DND-41 (cell line): Measurements from ENCODE around the gene CDKN1C.

Source experiments
- ATAC-seq: fragments of 200-7000 bp; cut with Tn5 transposase; 3 replicates; pipeline ENCODE4 v1.9.1; 2021; ENCODE audit warnings: low read depth; ENCODE audit not compliant: insufficient read depth
- DNase-seq: peaks from one replicate; pipeline ENCODE4 v3.0.0-alpha.2; 2020
- H2AFZ ChIP-seq: 2 replicates; pipeline ENCODE4 v1.6.0; 2012; ENCODE audit warnings: low read depth, low read length
- H3K27ac ChIP-seq: 2 replicates; pipeline ENCODE4 v1.5.1; 2012; ENCODE audit warnings: low read length, inconsistent platforms
- H3K27me3 ChIP-seq: fragments of 200-600 bp; sonication (generic); 2 replicates; pipeline ENCODE4 v1.6.0; 2012; ENCODE audit warnings: low read length, mild to moderate bottlenecking, inconsistent platforms; ENCODE audit not compliant: insufficient read depth, poor library complexity
- H3K36me3 ChIP-seq: 2 replicates; pipeline ENCODE4 v1.5.1; 2012; ENCODE audit warnings: low read length, inconsistent platforms; ENCODE audit not compliant: insufficient read depth
- H3K4me1 ChIP-seq: 2 replicates; pipeline ENCODE4 v1.5.1; 2012; ENCODE audit warnings: mild to moderate bottlenecking, low read length; ENCODE audit not compliant: insufficient read depth
- H3K4me2 ChIP-seq: 2 replicates; pipeline ENCODE4 v1.6.0; 2012; ENCODE audit warnings: mild to moderate bottlenecking, moderate library complexity, low read length, inconsistent platforms; ENCODE audit not compliant: insufficient read depth
- H3K4me3 ChIP-seq, 2 experiments: fragments of 200-600 bp in 1 of 2; shearing (Covaris generic) in 1 of 2; 2 replicates each; pipeline ENCODE4 v1.5.1; 2012 to 2016; ENCODE audit warnings: inconsistent platforms in 2 of 2, low read length in 2 of 2, mild to moderate bottlenecking in 2 of 2, low read depth in 1 of 2, moderate library complexity in 1 of 2
- H3K79me2 ChIP-seq: 2 replicates; pipeline ENCODE4 v1.6.0; 2012; ENCODE audit warnings: low read length, inconsistent platforms; ENCODE audit not compliant: insufficient read depth
- H3K9ac ChIP-seq: 2 replicates; pipeline ENCODE4 v1.6.0; 2012; ENCODE audit warnings: low read depth, mild to moderate bottlenecking, inconsistent platforms, low read length, moderate library complexity
- H3K9me3 ChIP-seq: 2 replicates; pipeline ENCODE4 v1.5.1; 2012; ENCODE audit warnings: low read length, moderate library complexity, mild to moderate bottlenecking, inconsistent platforms; ENCODE audit not compliant: insufficient read depth, severe bottlenecking
- H4K20me1 ChIP-seq: 2 replicates; pipeline ENCODE4 v1.6.0; 2012; ENCODE audit warnings: low read length; ENCODE audit not compliant: insufficient read depth
- EZH2 ChIP-seq: IDR thresholded peaks from 3 replicates; pipeline ENCODE4 v1.6.1; 2012; ENCODE audit warnings: borderline replicate concordance, low read depth, mild to moderate bottlenecking, moderate library complexity, low read length, inconsistent platforms; ENCODE audit not compliant: severe bottlenecking
- TF ChIP-seq, protein P1 (sequence below): IDR thresholded peaks from 2 replicates; pipeline ENCODE4 v1.5.1; 2012; ENCODE audit warnings: borderline replicate concordance, low read length, moderate library complexity, mild to moderate bottlenecking; ENCODE audit not compliant: poor library complexity, severe bottlenecking; ENCODE audit errors: extremely low read depth

Gene CDKN1C

DNA sequence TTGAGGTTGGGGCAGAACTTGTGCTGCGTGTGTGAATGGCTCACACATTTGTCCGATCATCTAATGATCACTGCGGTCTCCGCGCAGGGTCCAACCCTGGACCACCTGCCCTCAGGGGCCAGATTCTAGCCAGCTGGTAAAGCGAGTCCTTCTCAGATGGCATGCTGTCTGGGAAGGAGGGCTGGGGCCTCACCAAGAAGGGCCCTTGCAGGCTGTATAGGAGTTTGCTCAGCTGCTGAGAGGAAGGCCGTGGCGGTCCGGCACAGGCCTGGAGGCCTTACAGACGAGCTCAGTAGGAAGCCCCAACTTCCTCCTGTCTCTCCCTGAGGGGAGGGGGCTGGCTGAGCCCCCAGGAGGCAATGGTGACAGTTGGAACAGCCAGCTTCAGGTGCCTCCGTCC lies 29.9 kb upstream of the CDKN1C start:
- Histone ChIP-seq H4K20me1 (peaks cover 11% of the 10 kb centered on the region), H2AFZ (no peak overlapping the region), H3K9me3 (no peaks in the 10 kb centered on the region), H3K4me1 (no peaks in the 10 kb centered on the region), H3K36me3 (no peaks in the 10 kb centered on the region), H3K4me3 (no peak overlapping the region), H3K9ac (no peak overlapping the region), H3K27me3 (no peaks in the 10 kb centered on the region), H3K79me2 (no peaks in the 10 kb centered on the region), H3K27ac (no peak overlapping the region), H3K4me2 (no peak overlapping the region)
- TF ChIP-seq, protein P1, sequence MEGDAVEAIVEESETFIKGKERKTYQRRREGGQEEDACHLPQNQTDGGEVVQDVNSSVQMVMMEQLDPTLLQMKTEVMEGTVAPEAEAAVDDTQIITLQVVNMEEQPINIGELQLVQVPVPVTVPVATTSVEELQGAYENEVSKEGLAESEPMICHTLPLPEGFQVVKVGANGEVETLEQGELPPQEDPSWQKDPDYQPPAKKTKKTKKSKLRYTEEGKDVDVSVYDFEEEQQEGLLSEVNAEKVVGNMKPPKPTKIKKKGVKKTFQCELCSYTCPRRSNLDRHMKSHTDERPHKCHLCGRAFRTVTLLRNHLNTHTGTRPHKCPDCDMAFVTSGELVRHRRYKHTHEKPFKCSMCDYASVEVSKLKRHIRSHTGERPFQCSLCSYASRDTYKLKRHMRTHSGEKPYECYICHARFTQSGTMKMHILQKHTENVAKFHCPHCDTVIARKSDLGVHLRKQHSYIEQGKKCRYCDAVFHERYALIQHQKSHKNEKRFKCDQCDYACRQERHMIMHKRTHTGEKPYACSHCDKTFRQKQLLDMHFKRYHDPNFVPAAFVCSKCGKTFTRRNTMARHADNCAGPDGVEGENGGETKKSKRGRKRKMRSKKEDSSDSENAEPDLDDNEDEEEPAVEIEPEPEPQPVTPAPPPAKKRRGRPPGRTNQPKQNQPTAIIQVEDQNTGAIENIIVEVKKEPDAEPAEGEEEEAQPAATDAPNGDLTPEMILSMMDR, result no peak
- no peak for TF ChIP-seq EZH2
- no peak for DNase-seq
- ATAC-seq, result no peak

DNA sequence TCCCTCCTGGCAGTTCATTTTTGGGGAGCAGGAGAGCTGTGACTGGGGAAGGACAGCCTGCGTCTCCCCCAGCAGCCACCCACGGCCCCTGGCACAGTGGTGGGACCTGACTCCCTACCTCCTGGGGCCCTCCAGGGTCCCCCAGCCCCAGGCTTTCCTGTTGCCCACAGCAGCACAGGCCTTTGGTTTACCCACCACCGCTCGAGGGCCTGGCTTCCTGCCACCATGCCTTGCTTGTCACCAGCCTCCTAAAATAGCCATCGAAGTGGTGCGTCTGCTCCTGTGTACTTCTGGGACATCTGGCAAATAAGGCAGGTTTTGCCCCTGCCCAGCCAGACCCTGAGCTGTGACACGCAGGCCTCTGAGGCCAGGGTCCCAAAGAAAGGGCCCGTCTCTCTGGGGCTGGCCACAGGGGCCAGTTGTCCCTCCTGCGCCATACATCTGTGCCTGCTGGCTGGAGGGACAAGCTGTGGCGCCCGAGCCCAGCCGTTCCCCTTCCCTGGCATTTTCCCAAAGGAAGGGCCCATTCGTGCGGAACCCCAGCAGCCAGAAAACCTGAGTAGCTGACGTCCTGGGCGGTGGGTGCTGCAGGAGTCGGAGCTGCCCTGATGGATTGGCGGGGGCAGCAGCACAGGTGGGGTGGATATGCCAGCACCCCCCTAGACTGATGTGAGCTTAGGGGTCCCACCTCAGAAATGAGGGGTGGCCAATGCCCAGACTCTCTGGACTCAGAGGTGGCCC lies 29.1 kb upstream of the CDKN1C start:
- Histone ChIP-seq H2AFZ (no peak overlapping the region), H3K27me3 (no peaks in the 10 kb centered on the region), H3K9me3 (no peaks in the 10 kb centered on the region), H3K27ac (no peak overlapping the region), H4K20me1 (peaks cover 13% of the 10 kb centered on the region), H3K36me3 (no peaks in the 10 kb centered on the region), H3K4me3 (no peak overlapping the region), H3K4me2 (no peak overlapping the region), H3K4me1 (no peaks in the 10 kb centered on the region), H3K79me2 (no peaks in the 10 kb centered on the region), H3K9ac (no peak overlapping the region)
- no peak for ATAC-seq
- DNase-seq, result no peak
- TF ChIP-seq, protein P1, result no peak
- no peak for TF ChIP-seq EZH2

DNA sequence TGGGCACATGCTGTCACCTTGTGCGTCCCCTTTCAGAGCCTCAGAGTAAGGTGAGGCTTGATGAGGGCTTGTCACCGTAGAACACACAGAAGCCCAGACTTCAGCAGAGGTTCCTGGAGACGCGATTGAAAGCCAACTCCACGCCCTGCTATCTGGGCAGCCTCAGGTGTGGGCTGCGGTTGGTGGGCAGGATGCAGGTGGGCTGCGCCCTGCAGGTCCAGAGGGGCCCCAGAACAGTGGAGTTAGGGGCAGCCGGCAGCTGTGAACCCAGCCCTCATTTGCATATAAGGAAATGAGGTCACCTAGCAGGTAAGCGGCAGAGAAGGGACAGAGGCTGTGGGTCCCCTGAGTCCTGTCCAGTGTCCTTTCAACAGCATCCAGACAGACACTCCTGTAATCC lies 28.2 kb upstream of the CDKN1C start:
- no peaks in the 10 kb centered on the region for H3K36me3 ChIP-seq
- no peak for ATAC-seq
- no peaks in the 10 kb centered on the region for H3K9me3 ChIP-seq
- H4K20me1 ChIP-seq, result peaks cover 13% of the 10 kb centered on the region
- no peak for DNase-seq
- H3K4me1 ChIP-seq, result no peaks in the 10 kb centered on the region
- TF ChIP-seq, protein P1, result no peak
- no peak for TF ChIP-seq EZH2
- no peak overlapping the region for H3K4me3 ChIP-seq
- no peak overlapping the region for H3K9ac ChIP-seq
- no peaks in the 10 kb centered on the region for H3K79me2 ChIP-seq
- H2AFZ ChIP-seq, result no peak overlapping the region
- no peak overlapping the region for H3K4me2 ChIP-seq
- no peaks in the 10 kb centered on the region for H3K27me3 ChIP-seq
- no peak overlapping the region for H3K27ac ChIP-seq
